Ovary (tissue), 3 donors: ENCODE measurements around the gene ERRFI1.

Experiments used
- EP300 ChIP-seq: sonication (generic); formaldehyde crosslinking; IDR thresholded peaks from one replicate; pipeline ENCODE4 v1.6.1; 2017; ENCODE audit warnings: antibody characterized with exemption
- POLR2A ChIP-seq: fragments of 450-650 bp; IDR thresholded peaks from one replicate; pipeline ENCODE4 v1.6.1; 2017; ENCODE audit warnings: antibody characterized with exemption, mild to moderate bottlenecking, moderate library complexity
- TF ChIP-seq, protein P1 (sequence below), 3 donors: fragments of 450-650 bp in 2 of 3; fragments of 200-600 bp in 1 of 3; IDR thresholded peaks; one replicate each; pipeline versions ENCODE4 v1.5.1 to v1.8.0; 2016 to 2022; ENCODE audit warnings: antibody characterized with exemption in 3 of 3, mild to moderate bottlenecking in 1 of 3
- donor health status: DM: no; HTN: no; CAD: no.

DNA sequence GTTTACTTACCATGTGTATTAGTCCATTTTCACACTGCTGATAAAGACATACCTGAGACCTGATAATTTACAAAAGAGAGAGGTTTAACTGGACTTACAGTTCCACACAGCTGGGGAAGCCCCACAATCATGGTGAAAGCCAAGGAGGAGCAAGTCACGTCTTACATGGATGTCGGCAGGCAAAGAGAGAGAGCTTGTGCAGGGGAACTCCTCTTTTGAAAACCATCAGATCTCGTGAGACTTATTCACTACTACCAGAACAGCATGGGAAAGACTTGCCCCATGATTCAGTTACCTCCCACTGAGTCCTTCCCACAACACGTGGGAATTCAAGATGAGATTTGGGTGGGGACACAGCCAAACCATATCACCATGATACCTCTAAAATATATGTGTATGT lies 39.3 kb upstream of the ERRFI1 start:
- TF ChIP-seq, protein P1, sequence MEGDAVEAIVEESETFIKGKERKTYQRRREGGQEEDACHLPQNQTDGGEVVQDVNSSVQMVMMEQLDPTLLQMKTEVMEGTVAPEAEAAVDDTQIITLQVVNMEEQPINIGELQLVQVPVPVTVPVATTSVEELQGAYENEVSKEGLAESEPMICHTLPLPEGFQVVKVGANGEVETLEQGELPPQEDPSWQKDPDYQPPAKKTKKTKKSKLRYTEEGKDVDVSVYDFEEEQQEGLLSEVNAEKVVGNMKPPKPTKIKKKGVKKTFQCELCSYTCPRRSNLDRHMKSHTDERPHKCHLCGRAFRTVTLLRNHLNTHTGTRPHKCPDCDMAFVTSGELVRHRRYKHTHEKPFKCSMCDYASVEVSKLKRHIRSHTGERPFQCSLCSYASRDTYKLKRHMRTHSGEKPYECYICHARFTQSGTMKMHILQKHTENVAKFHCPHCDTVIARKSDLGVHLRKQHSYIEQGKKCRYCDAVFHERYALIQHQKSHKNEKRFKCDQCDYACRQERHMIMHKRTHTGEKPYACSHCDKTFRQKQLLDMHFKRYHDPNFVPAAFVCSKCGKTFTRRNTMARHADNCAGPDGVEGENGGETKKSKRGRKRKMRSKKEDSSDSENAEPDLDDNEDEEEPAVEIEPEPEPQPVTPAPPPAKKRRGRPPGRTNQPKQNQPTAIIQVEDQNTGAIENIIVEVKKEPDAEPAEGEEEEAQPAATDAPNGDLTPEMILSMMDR (IDR thresholded peaks at IDR 0.05) = no peak
- no peak for TF ChIP-seq POLR2A
- no peak for TF ChIP-seq EP300
